ENCODE measurements around the gene ATP2B1. TPM values are rescaled to one million over a fixed set of nuclear protein-coding genes. Genes with fewer than 3 reads are reported as not detected.
A peak's percentile ranks its signal among the peaks of the same experiment; 100 is the strongest.
"Not testable (repeated sequence)": the region's sequence is repeated elsewhere in the genome, so short reads cannot be mapped to it uniquely, and the experiment has no call there.

The ATP2B1 gene
- polyA plus RNA-seq = 10 to 100 TPM in 1 of 3 donors, 1 to 10 TPM in 2; 3.7 to 13.3 (median 5.6) TPM

DNA sequence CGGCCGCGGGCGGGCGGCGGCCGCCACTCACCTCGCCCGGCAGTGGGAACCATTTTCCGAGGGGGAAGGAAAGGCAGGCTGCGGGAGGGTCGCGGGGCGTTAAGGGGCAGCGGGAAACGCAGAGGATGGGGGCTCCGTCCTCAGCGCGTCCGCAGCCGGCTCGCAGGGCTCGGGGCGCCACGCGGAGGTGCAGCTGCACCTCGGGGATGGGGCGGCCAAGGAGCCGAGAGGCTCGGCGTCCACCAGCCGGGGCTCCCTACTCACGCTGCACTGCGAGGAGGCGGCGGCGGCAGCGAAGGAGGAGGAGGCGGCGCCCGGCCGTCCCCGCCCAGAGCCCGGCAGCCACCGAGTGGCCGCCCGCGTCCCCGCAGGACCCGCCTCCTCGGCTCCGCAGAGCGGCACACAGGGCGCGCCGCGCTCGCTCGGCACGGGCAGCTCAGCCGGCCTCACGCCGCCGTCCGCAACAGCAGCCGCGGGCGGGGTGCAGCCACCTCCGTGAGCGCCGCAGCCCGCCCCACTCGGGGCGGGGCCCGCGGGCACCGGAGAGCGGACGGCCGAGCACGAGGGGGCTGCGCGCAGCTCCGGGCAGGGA lies at the start of gene ATP2B1:
TSS of gene ATP2B1 (minus strand) at position 274 of the 592 bp plus-strand sequence. CDS start 52,952 bp downstream, outside the sequence.
- peak within 1 kb of the TSS; percentile 94 for H3K27ac ChIP-seq (ENCODE audit: low read depth, low read length)
- WGBS, 3 donors = 0 to 1% (median 0%) methylated on average over 63 to 84 of the region's 84 CpGs

DNA sequence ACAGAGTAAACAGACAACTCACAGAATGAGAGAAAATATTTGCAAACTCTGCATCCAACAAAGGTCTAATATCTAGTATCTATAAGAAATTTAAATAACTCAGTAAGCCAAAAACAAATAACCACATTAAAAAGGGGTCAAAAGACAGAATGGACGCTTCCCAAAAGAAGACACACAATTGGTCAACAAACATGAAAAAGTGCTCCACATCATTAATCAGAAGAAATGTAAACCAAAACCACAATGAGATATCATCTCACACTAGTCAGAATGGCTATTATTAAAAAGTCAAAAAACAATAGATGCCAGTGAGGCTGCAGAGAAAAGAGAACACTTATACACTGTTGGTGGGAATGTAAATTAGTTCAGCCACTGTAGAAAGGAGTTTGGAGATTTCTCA lies 49.3 kb upstream of the ATP2B1 start:
- H3K27ac ChIP-seq (ENCODE audit: low read depth, low read length) = not testable (repeated sequence)
- 74 to 91% (median 83%) methylated on average over 1 of the region's 1 CpG for WGBS, 3 donors

DNA sequence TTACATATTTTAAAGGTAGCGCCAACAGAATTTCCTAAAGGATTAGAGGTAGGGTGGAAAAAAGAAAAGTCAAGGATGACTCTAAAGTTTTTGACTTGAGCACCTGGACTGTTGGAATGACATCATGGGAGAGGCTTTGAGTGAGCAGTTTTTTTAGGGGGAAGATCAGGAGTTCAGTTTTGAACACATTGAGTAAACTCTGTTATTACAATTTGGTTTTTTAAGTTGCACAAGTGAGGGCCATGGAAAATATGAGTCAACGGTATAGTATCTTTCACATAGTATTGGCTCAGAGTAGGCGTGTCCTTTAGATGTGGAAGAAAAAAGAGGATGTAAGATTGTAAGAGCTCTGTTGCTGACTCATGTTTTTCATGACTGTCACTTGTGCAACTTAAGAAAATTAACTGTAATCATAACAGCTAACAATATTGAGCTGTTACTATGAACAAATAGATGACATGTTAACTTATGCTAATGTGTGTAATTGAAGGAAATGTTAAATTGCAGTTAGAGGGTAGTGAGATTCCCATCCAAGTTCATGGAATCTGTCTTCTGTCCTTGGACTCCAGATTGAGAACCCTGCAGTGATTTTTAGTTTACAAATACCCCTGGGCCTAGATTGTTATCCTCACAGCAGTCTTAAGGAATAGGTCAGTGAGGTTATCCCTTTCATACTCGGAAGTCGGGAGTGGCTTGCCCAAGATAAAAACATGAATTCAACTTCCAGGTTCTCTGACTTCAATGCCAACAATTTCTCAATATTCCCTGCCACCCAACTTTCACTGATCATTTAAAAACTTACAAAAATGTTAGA lies 48.2 kb upstream of the ATP2B1 start:
- 40 to 63% (median 50%) methylated on average over 5 of the region's 5 CpGs for WGBS, 3 donors
- no peak overlapping the region for H3K27ac ChIP-seq (ENCODE audit: low read depth, low read length)

DNA sequence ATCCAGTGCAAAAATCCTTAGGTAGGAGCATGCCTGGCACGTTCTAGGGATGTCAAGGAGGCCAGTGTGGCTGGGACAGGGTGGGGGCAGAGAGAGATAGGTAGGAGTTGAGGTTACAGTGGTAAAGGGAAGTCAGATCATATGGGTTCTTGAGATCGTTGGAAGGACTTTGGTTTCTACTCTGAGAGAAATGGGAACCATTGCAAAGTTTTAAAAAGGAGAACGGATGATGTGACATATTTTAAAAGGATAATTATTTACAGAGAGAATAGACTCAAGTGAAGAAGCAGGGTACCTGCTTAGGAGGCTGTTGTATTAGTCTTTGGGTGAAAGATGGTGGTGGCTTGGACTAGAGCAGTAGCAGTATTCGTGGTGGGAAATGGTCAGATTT lies 47.6 kb upstream of the ATP2B1 start:
- H3K27ac ChIP-seq (ENCODE audit: low read depth, low read length) = no peak overlapping the region
- WGBS, 3 donors = 57 to 70% (median 59%) methylated on average over 4 of the region's 4 CpGs

DNA sequence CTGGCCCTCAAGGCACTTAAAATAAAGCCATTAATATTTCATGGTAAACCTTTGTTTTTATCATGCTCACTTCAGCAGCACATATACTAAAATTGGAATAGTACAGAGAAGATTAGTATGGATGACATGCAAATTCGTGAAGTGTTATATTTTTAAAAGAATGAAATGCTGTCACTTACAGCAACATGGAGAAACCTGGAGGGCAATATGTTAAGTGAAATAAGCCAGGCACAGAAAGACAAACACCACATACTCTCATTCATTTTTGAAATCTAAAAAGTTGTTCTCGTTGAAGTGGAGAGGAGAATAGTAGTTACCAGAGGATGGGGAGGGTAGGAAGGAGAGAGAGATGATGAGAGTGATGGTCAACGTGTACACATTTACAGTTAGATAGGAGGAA lies 45.4 kb upstream of the ATP2B1 start:
- WGBS, 3 donors = 77 to 89% (median 88%) methylated on average over 3 of the region's 3 CpGs
- no peak overlapping the region for H3K27ac ChIP-seq (ENCODE audit: low read depth, low read length)

DNA sequence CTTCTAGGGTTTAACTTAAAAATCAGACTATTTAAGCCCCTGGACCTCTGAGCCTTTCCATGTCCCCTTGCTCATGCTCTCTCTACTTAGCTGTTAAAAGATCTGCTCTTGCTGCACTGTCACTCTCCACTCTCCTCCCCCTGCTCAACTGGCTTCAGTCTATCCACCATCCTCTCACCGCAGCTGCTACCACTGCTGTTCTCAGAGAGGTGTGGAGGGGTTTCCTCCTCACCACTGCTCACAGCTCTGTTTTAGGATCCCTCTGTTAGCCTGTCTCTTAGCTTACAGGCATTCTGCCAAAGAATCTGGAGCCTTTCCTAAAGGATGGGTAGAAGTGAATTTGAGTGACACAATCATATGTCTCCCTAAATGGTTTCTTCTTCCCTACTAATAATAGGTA lies 43.7 kb upstream of the ATP2B1 start:
- WGBS, 3 donors = 80 to 90% (median 85%) methylated on average over 1 of the region's 1 CpG
- no peak overlapping the region for H3K27ac ChIP-seq (ENCODE audit: low read depth, low read length)

DNA sequence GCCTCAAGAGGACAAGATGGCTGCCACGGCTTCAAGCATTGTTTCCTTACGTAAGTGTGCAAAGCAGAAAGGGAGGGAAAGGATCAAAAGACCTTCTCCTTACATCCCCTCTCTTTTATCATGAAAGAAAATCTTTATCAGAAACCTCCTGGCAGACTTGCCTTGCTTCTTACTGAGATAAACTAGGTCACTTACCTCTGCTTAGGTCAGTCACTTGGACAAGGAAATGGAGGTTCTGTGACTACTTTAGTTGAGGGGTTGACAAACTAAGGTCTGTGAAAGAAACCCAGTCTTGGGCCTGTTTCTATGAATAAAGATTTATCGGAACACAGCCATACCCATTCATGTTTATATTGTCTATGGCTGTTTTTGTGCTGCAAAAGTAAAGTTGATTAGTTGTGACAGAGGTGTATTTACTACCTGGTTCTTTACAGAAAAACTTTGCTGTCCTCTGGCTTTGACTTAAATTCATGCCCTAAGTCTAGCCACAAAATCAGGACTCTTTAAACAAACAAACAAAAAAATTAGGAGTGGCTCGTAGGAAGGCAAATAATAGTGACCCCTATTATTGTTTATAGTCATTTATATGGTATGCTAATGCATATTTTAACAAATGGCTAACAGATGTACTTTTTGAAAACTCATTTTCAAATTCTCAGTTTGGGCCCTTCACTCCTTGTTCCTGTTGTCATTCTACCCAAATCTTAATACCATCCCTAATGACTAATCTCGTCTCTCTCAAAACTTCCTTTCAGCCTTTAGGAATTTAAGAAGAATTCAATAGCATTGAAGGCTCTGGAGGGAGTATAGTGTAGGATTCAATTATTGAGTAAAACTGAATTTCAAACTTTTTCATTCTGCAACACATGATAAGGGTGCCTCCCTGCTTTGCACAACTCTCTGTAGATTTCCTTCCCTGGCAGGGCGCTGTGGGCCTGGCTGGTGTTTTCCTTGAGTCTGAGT lies 42.0 kb upstream of the ATP2B1 start:
- H3K27ac ChIP-seq (ENCODE audit: low read depth, low read length) = no peak overlapping the region
- WGBS, 3 donors = 69 to 77% (median 71%) methylated on average over 6 of the region's 6 CpGs

DNA sequence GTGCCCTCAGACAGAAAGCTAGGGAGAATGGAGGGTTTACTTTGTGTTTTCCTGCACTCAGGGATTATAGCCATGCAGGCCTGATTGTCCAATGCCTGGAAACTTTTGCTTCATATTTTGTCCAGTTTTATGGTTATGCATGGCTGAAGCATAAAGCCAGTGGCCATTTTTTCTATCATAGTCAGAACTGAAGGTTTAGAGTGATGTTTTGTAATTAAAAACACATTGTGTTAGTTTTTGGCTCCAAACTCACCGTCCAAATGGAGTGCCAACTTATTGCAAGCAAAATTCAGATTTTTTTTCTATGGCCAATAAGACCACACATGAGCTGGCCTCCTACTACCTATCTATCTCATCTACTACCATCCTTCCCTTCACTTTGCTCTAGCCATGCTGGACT lies 40.2 kb upstream of the ATP2B1 start:
- WGBS, 3 donors = 77 to 90% (median 85%) methylated on average over 1 of the region's 1 CpG
- H3K27ac ChIP-seq (ENCODE audit: low read depth, low read length) = no peak overlapping the region

DNA sequence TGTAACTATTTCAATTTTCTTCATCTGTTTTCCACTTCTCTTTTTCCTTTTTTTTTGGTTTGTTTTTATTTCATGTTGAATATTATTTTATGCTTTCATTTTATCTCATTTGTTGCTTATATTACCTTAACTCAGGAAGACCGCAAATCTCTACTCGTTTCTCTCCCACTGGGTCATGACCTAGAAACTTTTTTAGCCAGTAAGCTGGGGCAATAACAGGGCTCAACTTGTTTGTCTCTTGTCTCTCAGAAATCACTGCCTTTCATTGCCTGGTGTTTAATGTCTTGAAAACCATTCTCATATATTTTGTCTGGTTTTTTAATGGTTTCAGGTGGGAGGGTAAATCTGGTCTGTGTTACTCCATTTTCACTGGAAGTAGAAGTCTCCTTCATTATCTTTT lies 36.6 kb upstream of the ATP2B1 start:
- no peak overlapping the region for H3K27ac ChIP-seq (ENCODE audit: low read depth, low read length)
- 70 to 91% (median 76%) methylated on average over 2 of the region's 2 CpGs for WGBS, 3 donors

DNA sequence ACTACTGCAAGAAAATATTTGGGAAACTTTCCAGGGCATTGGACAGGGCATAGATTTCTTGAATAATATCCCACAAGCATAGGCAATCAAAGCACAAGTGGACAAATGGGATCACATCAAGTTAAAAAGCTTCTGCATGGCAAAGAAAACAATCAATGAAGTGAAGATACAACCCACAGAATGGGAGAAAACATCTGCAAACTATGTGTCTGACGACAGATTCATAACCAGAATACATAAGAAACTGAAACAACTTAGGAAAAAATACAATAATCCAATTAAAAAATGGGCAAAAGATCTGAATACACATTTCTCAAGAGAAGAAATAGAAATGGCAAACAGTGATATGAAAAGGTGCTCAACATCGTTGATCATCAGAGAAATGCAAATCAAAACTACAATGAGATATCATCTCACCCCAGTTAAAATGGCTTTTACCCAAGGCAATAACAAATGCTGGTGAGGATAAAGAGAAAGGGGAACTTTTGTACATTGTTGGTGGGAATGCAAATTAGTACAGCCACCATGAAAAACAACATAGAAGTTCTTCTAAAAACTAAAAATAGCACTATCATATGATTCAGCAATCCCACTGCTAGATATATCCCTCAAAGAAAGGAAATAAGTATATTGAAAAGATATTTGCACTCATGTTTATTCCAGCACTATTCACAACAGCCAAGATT lies 33.8 kb upstream of the ATP2B1 start:
- H3K27ac ChIP-seq (ENCODE audit: low read depth, low read length) = no peak overlapping the region
- 70 to 90% (median 80%) methylated on average over 2 of the region's 2 CpGs for WGBS, 3 donors

DNA sequence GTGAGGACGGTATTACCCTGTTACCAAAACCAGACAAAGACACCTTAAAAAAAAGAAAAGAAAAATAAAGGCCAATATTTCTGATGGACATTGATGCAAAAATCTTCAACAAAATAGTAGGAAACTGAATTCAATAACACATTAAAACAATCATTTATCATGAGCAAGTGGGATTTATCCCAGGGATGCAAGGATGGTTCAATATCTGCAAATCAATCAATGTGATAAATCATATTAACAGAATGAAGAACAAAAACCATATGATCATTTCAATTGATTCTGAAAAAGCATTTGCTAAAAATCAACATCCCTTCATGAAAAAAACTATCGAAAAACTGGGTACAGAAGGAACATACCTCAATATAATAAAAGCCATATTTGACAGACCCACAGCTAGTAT lies 32.3 kb upstream of the ATP2B1 start:
- H3K27ac ChIP-seq (ENCODE audit: low read depth, low read length) = no peak overlapping the region
- 98 to 100% (median 98%) methylated on average over 2 of the region's 2 CpGs for WGBS, 3 donors

DNA sequence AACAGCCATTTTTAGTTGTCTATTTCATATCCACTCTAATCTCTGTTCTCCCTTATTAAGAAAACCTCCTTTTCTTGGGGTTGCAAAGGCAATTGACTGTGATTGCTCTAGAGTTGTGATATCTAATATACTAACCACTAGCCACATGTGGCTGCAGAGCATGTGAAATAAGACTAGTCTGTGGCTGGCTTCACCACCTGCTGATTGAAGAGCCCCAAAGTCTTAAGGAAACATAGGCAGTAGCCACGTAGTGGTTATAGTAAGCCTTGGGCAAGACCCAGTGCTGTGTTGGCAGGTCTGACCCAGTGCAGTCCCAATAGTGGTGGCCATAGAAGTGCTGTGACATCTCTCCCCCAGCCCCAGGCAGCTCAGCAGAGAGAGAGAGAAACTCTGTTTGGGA lies 28.4 kb upstream of the ATP2B1 start:
- H3K27ac ChIP-seq (ENCODE audit: low read depth, low read length) = no peak overlapping the region
- 71 to 94% (median 83%) methylated on average over 1 of the region's 1 CpG for WGBS, 3 donors

DNA sequence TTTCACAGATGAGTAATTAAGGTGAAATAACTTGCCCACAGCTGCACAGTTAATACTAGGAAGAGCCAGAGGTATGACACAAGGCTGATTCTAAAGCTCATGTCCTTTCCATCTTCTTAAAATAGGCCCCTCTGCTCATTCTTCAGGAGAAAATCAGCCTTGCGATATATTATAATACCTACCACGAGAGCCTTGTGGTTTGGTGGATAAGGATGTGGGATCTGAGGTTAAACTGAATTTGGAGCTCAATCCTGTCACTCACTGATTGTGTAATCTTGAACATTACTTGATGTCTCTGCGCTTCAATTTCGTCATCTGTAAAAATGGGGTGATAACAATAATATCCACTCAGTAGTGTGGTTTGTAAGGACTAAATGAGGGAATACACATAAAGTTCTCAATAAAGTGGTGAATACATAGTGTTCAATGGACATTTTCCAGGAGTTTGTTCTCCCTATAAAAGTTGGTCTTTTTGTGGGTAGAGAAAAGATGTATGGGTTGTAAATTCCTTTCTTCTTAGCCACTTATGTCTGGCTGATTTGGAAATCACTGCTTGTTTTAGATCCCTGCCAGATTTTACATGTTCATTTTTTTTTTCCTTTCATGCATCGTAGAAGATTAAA lies 25.1 kb upstream of the ATP2B1 start:
- WGBS, 3 donors = 54 to 84% (median 65%) methylated on average over 5 of the region's 5 CpGs
- no peak overlapping the region for H3K27ac ChIP-seq (ENCODE audit: low read depth, low read length)

DNA sequence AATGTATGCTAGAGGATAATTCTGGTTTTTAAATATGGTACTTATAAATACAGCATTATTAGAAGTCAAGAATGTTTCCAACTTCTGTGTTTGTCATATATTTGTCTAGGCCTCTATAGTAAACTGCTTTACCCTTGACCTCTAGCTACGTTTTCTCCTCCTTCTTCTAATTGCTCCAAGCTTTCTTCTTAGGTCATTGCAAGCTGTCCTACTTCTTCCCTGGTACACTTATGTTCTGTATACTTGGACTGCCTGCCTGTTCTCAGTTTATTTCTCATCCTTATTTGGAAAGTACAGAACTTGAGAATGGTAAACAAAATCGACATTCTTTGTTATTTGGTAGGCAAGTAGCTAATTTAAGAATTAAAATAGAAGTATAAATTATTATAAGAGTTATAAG lies 23.9 kb upstream of the ATP2B1 start:
- H3K27ac ChIP-seq (ENCODE audit: low read depth, low read length) = no peak overlapping the region
- 60 to 84% (median 77%) methylated on average over 2 of the region's 2 CpGs for WGBS, 3 donors

DNA sequence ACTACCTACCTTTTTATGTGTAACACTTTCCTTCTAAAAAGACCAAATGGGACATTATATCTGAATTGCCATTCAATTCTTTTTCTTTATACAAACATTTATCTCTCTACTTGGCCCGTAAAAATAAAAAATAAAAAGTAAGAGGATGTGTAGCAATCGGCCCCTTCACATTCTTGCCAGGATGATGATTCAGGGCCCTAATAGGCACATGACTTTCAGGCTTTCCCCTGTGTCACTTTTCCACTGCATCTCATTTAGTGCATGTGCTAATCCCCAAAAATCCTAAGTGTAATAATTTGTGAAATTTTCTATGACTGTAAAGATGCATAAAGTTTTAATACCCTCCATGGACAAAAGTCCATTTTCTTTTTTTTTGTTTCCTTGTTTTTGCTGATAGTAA lies 23.0 kb upstream of the ATP2B1 start:
- 28 to 70% (median 32%) methylated on average over 2 of the region's 2 CpGs for WGBS, 3 donors
- no peak overlapping the region for H3K27ac ChIP-seq (ENCODE audit: low read depth, low read length)

DNA sequence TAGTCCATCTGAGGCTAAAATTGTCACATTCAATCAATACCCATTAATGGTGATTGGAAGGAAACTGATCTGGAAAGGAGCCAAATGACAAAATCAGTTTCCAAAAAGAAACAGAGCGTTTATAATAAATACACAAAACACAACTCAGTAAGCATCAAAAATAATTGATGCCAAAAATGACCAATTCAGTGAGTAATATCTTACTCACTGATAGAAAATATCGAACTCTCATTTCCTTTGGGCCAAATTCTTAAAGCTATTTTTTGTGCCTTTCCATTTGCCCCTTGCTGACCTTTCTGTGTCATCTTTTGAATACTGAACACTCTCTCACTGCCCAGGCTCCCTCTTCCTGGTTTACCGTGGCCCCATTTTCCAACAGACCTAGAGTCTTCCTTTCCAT lies 22.5 kb upstream of the ATP2B1 start:
- 63 to 85% (median 70%) methylated on average over 3 of the region's 3 CpGs for WGBS, 3 donors
- H3K27ac ChIP-seq (ENCODE audit: low read depth, low read length) = no peak overlapping the region

DNA sequence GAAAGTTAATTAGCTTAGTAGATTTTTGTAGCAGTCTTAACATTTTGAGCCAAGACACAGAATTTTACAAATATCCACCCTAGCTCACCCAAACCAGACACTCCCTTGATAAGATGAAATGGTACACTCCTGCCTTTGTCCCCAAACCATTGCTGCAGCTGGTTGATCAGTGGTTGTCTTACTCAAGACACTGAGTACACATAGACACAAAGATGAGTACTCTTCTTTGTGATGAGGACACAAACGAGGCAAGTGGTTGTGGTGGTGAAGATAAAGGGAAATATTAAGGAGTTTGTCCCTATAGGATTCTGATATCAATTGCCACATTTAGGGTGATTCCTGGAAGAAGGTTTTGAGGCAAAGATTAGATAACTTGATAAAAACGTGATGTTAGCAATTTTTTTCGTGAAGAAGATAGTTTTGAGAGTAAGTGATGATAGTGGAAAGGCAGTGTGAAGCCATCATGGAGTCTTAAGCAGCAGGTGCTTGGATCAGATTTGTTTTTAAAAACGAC lies 21.4 kb upstream of the ATP2B1 start:
- no peak overlapping the region for H3K27ac ChIP-seq (ENCODE audit: low read depth, low read length)
- WGBS, 3 donors = 60 to 79% (median 76%) methylated on average over 4 of the region's 4 CpGs

DNA sequence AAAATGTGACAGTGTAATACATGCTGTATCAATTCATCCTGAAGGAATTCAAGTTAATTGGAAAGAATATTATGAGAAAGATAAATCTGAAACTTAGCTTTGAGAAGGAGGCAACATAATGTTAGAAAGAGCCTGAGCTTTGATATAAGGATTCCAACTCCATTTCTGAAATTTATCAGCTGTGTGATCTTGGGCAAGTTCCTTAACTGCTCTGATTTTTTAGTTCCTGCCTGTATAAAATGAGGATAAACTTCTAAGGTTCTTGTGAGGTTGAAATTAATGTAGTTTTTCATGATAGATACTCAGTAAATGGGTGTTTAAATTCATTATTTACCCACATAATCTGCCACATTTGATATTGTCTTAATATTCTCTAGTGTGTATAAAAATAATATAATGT lies 14.6 kb upstream of the ATP2B1 start:
- no peak overlapping the region for H3K27ac ChIP-seq (ENCODE audit: low read depth, low read length)
